ENCODE results near the gene TSNAX.

TSNAX gene

DNA sequence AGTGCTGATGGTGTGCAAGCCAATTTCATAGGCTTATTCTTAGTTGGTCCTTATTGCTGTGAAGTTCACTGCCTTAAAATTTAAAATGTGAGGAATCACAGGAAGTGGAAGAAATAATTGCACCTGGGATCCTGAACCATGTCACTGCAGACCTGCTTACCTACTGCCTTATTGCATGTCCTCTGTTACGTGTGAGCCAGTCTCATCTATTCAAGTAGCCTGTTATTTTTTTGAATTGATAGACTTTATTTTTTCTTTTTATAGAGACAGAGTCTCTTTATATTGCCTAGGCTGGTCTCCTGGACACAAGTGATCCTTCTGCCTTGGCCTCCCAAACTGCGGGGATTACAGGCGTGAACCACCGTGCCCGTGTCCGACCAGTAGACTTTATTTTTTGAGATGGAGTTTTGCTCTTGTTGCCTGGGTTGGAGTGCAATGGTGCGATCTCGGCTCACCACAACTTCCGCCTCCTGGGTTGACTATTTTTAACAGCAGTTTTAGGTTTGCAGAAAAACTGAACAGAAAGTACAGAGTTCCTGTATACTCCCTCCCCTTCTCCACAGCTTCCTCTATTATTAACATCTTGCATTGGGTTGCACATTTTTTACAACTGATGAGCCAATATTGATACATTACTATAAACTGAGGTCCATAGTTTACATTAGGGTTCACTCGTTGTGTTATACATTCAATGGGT is 84.1 kb downstream of the TSNAX start:
- Histone ChIP-seq H3K4ac (ENCODE audit: low read depth, low read length) (no peak overlapping the region), H3K4me3 (ENCODE audit: low read length) (no peak overlapping the region), H2AK5ac (ENCODE audit: low read length) (no peak overlapping the region), H3K56ac (ENCODE audit: low read length) (no peak overlapping the region), H3K27ac (ENCODE audit: low read depth, low read length) (no peak overlapping the region), H3K79me2 (ENCODE audit: control insufficient read depth, insufficient read depth, low read length) (no peaks in the 10 kb centered on the region), H3K27me3 (ENCODE audit: insufficient read depth, low read length, poor library complexity) (no peaks in the 10 kb centered on the region), H2BK120ac (ENCODE audit: low read depth, low read length) (no peak overlapping the region), H3K18ac (ENCODE audit: low read length) (no peak overlapping the region), H3K9ac (ENCODE audit: low read length) (no peak overlapping the region), H2BK15ac (replicated peaks; ENCODE audit: low read depth) (no peak overlapping the region), H4K8ac (ENCODE audit: low read depth, low read length) (no peak overlapping the region), H3K4me2 (ENCODE audit: low read length) (no peak overlapping the region), H3K36me3 (ENCODE audit: control insufficient read depth, insufficient read depth, low read length) (no peaks in the 10 kb centered on the region), H3K23ac (ENCODE audit: low read length) (no peak overlapping the region), H3K79me1 (ENCODE audit: low read length) (no peaks in the 10 kb centered on the region), H4K5ac (ENCODE audit: low read length) (no peak overlapping the region), H3K4me1 (ENCODE audit: control insufficient read depth, low read depth, low read length) (no peaks in the 10 kb centered on the region), H2BK5ac (ENCODE audit: low read length) (no peak overlapping the region)
- WGBS (ENCODE audit: extremely low coverage, insufficient coverage, low lambda C conversion rate): no CpG with 5 or more reads among the region's 10 CpGs
- no peak for DNase-seq

DNA sequence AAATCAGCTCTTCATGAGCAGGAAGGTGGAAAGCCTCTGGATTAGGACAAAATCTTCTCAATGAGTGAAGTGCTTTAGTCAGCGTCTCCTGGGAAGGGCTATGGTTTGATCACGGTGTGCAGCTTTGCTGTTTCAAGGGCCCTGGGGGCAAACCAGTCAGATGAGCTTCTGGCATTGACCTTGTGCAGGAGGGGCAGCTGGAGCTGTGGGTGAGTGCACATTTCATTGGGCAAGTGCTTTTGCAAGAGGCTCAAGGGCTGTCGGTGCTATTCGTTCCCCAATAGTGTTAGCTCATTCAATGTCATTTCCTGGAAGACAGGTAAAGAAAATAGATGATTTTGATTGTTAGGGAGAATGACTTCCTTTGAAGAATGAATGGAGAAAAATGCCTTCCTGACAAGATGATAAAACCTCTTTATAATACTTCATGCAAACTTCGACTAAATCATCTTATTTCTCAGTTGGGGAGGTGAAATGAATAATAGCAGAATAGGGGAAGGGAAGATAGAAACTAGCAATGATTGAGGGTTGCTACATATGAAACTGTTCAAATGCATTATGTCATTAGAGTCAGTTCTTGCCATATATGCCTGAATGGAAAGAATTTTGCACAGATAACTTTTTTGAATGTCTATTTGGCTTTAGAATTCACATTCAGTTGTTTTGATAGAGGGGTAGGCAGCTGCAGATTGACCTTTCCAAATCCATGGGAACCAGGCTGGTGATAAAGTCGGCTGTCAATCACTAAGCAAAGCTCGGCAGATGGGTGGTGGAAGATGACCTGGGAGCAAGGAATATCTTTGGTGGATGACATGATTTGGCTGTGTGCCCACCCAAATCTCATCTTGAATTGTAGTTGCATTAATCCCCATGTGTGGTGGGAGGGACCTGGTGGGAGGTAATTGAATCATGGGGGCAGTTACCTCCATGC is 85.2 kb downstream of the TSNAX start:
- no peak overlapping the region for H3K18ac ChIP-seq (ENCODE audit: low read length)
- no peak overlapping the region for H2BK120ac ChIP-seq (ENCODE audit: low read depth, low read length)

More for the DNA sequence above, 85.2 kb downstream of the TSNAX start:
- no peaks in the 10 kb centered on the region for H3K4me1 ChIP-seq (ENCODE audit: control insufficient read depth, low read depth, low read length)
- no CpG with 5 or more reads among the region's 7 CpGs for WGBS (ENCODE audit: extremely low coverage, insufficient coverage, low lambda C conversion rate)
- no peak overlapping the region for H2BK15ac ChIP-seq (replicated peaks; ENCODE audit: low read depth)
- no peak overlapping the region for H2BK5ac ChIP-seq (ENCODE audit: low read length)
- no peaks in the 10 kb centered on the region for H3K79me2 ChIP-seq (ENCODE audit: control insufficient read depth, insufficient read depth, low read length)
- no peak overlapping the region for H3K23ac ChIP-seq (ENCODE audit: low read length)
- no peak overlapping the region for H4K8ac ChIP-seq (ENCODE audit: low read depth, low read length)
- no peak overlapping the region for H3K27ac ChIP-seq (ENCODE audit: low read depth, low read length)
- no peaks in the 10 kb centered on the region for H3K27me3 ChIP-seq (ENCODE audit: insufficient read depth, low read length, poor library complexity)
- H3K4me3 ChIP-seq (ENCODE audit: low read length): no peak overlapping the region
- H3K9ac ChIP-seq (ENCODE audit: low read length): no peak overlapping the region
- H3K56ac ChIP-seq (ENCODE audit: low read length): no peak overlapping the region
- H3K4ac ChIP-seq (ENCODE audit: low read depth, low read length): no peak overlapping the region
- H3K36me3 ChIP-seq (ENCODE audit: control insufficient read depth, insufficient read depth, low read length): no peaks in the 10 kb centered on the region
- no peak for DNase-seq
- H2AK5ac ChIP-seq (ENCODE audit: low read length): no peak overlapping the region
- H3K4me2 ChIP-seq (ENCODE audit: low read length): no peak overlapping the region
- no peaks in the 10 kb centered on the region for H3K79me1 ChIP-seq (ENCODE audit: low read length)
- H4K5ac ChIP-seq (ENCODE audit: low read length): no peak overlapping the region
